HG02885 (cell line): ENCODE measurements around the gene NUTF2.
"Not testable (repeated sequence)": the region's sequence is repeated elsewhere in the genome, so short reads cannot be mapped to it uniquely, and the experiment has no call there.

Experiments used
- ATAC-seq: cut with Tn5 transposase; IDR thresholded peaks from one replicate; pipeline ENCODE4 v1.9.1; 2021; ENCODE audit warnings: mild to moderate bottlenecking; ENCODE audit not compliant: unreplicated experiment, poor library complexity

NUTF2 gene

DNA sequence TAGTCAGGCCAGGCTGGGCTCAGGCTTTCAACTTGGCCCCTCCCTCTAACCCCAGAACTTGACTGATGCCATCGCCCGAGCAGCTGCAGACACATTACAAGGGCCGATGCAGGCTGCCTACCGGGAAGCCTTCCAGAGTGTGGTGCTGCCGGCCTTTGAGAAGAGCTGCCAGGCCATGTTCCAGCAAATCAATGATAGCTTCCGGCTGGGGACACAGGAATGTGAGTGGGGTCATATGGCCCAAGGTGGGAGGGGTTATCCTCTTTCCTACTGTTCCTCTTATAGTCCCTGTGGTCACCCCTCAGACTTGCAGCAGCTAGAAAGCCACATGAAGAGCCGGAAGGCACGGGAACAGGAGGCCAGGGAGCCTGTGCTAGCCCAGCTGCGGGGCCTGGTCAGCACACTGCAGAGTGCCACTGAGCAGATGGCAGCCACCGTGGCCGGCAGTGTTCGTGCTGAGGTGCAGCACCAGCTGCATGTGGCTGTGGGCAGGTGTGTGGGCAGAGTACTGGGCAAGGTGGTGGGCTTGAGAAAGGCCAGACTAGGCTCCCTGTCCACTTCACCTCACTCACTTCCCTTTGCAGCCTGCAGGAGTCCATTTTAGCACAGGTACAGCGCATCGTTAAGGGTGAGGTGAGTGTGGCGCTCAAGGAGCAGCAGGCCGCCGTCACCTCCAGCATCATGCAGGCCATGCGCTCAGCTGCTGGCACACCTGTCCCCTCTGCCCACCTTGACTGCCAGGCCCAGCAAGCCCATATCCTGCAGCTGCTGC, 35.8 kb downstream of the NUTF2 start:
- ATAC-seq: no peak

DNA sequence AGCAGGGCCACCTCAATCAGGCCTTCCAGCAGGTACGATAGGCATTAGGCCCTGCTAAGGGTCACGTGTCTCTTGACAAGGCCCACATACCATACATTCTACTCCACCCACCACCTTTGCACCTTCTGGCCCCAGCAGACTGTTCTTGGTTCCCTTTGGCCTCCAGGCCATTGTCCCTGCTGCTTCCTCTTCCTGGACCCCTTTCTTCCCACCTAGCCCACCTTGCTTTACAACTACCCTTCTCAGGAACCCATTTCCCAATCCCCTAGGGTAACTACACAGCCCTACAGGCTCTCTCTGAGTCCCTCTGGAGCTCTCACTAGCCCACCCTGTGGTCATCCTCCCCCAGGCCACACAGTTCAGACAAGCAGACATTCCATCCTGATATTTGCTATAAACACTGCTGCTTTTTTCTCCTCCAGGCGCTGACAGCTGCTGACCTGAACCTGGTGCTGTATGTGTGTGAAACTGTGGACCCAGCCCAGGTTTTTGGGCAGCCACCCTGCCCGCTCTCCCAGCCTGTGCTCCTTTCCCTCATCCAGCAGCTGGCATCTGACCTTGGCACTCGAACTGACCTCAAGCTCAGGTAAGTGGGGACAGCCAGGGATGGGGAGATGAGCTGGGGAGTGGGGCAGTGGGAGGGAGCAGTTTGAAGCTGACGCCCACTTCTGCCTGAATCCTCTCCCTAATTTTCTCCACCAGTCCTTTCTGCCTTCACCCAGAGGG, 36.6 kb downstream of the NUTF2 start:
- no peak for ATAC-seq

DNA sequence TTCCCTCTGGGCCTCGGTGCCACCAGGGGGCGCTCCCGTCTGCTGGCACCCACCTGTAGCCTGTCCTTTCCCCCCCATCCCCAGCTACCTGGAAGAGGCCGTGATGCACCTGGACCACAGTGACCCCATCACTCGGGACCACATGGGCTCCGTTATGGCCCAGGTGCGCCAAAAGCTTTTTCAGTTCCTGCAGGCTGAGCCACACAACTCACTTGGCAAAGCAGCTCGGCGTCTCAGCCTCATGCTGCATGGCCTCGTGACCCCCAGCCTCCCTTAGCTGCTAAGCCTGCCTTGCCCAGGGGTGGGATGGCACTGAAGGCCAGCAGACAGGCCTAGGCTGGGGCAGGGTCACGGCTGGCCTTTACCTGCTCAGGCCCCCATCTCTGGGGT, 37.1 kb downstream of the NUTF2 start:
- ATAC-seq: no peak

DNA sequence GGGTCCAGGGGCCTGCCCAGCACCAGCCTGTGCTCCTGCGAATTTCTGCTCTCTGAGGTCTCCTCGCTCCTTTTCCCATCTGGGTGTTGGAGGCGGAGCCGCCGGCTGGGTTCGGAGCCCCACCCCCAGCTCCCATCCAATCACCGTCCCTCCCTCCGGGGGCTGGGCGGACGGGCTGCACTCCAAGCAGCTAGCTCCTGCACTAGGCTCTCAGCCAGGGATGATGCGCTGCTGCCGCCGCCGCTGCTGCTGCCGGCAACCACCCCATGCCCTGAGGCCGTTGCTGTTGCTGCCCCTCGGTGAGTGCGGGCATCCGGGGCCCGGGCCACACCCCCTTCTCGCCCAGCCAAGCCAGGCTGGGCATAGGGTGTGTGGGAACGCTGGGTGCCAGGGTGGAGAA, 38.0 kb downstream of the NUTF2 start, which contains the start of gene NRN1L:
Gene NRN1L, plus strand, starts transcription at position 202 of the 400 bp plus-strand sequence. Its CDS starts 19 bp downstream, at position 221.
- ATAC-seq: no peak

DNA sequence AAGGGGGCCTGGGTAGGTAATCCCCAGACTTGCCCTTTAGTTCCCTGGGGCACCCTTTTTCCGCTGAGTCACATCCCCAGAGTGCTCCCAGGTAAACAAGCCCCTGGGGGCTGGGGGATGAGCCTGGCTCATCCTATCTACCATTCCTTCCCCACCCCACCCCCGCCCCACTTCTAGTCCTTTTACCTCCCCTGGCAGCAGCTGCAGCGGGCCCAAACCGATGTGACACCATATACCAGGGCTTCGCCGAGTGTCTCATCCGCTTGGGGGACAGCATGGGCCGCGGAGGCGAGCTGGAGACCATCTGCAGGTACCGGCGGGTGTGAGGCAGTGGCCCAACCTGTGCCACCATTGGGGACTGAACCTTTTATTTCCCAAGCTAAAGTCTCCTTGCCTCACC, 38.8 kb downstream of the NUTF2 start:
- no peak for ATAC-seq

DNA sequence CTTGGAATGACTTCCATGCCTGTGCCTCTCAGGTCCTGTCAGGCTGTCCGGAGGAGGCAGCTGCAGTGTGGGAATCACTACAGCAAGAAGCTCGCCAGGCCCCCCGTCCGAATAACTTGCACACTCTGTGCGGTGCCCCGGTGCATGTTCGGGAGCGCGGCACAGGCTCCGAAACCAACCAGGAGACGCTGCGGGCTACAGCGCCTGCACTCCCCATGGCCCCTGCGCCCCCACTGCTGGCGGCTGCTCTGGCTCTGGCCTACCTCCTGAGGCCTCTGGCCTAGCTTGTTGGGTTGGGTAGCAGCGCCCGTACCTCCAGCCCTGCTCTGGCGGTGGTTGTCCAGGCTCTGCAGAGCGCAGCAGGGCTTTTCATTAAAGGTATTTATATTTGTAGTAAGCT, 39.2 kb downstream of the NUTF2 start:
- no peak for ATAC-seq

DNA sequence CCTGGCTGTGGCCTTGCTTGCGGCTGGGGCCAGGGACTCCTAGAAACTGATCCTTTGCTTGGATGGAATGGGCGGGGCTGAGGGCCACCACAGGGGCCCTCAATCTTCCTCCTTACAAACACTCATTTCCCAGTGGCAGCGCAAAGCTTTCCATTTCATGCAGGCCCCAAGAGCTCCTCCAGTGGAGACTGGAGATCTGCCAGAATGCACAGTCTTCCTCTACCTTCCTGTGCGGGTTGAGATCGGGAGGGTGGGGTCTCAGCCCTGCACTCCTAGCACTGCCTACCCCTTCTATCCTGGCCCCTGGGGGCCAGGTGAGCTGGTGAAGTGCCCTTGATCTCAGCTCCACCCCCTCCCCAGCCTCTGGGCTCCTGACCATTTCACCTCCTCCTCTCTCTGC, 39.7 kb downstream of the NUTF2 start:
- ATAC-seq: no peak

DNA sequence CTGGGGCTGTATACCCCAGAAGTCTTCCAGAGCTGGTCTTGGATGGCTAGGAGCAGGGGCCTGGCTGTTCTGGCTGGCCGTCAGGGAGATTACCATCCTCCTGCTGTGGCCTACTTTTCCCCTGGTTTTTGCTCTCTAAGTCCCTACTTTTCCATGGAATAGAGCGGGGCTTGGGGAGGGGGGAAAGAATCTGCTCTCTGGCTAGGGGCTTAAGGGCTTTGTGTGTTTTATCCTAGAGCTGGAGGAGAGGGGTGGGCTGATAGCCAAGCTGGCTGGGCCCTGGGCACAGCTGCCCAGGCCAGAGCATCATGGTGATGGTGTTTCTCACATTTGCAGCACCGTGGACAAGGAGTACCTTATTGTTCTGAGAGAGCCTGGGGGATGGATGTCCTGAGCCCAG, 41.6 kb downstream of the NUTF2 start:
- ATAC-seq: no peak

DNA sequence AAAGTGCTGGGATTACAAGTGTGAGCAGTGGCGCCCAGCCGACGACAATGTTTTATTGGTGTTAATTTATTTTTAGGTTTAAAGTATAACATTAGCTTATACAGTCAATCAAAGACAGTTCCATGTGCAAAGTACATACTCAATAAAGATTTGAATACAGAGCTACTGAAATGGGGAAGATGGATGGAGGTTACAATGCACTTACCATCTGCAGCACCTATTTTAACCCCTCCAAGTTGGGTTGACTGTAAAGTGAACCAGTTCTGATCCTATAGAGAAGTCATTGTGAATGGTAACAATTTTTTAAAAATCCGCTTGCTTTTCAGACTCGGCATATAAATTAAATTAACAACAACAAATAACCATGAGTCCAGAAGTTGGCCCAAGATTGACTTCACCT, 45.6 kb downstream of the NUTF2 start:
- no peak for ATAC-seq

DNA sequence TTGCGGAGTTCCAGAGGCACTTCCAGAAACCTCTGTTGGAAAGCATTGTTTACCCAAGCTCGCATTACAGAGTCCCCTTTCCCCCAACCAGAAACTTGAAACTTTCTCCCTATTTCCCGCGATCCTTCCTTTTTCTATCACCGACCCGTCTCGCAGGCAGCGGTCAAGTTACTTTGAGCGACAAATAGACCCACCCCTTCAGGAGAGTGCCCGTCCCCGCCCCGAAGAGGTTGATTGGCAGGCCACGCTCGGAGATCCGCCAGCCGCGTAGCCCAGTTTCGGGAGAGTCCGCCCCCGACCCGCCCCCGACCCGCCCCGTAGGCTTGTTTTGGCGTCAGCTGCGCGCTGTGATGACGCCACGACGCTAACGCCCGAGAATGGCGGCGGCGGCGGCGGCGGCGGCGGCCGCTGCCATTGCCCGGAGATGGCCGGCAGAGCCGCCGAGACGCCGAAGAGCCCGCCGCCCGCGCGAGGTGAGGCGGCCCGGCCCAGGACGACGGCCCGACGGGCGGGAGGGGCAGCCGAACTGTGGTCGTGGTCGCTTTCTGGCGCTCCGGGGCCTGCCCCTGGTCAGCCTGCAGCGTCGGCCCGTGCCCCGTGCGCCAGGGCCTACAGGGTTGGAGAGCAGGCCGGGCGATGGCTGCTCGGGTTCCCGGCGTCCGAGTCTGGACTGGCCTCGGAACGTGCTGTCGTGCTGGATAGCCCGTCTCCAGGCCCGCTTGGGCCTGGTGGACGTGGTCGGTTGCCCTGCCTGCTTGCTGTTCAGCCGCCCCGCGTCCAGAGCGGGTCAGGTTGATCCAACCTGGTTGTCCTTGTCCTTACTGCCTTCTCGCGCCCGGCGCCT, 46.4 kb downstream of the NUTF2 start, which contains the start of gene PSKH1:
Gene PSKH1, plus strand, starts transcription at position 356 of the 844 bp plus-strand sequence. CDS start 15,496 bp downstream, outside the sequence.
- peak; percentile 91 for ATAC-seq

DNA sequence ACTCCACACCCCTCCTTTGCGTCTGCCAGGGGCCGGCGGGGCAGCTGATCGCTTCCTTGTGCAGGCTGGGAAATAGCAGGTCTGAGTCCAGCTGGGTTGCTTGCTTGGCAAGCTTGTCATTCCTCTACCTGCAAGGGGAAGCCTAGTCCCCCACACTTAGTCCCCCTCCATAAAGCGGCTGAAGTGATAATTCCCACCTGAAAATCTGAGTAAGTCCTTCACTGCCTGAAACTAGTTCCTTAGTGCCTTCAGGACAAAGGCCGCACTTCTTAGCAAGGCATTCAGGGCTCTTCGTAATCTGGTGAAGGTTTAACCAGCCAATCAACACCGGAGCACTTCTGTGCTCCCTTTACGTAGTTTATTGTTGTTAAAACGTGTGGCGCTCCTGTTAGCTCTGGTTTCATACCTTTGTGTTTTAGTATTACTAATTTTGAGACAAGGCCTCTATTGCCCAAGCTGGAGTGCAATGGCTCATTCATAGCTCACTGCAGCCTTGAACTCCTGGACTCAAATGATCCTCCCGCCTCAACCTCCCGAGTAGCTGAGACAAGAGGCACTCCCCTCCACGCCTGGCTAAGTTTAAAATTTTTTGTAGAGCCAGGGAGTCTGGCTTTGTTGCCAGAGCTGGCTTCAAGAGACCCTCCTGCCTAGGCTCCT, 47.1 kb downstream of the NUTF2 start:
- ATAC-seq: no peak

DNA sequence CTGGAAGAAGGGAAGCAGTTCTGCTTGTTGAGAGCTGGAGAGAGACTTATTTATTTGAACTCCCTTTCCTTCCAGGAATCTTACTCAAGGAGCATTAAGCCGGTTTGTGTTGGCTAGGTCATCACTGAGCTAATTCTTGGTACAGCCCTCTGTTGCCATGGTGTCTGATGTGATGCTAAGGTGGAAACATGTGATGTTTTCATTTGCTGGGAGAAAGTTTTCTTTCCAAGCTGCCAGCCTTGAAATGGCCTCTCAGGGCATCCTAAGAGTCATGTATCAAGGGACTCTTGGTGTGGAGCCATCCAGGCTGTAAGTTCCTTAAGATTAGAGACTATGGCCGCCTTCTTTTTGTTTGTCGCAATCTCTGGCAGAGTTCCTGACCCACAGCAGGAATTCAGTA, 50.5 kb downstream of the NUTF2 start:
- ATAC-seq: no peak

DNA sequence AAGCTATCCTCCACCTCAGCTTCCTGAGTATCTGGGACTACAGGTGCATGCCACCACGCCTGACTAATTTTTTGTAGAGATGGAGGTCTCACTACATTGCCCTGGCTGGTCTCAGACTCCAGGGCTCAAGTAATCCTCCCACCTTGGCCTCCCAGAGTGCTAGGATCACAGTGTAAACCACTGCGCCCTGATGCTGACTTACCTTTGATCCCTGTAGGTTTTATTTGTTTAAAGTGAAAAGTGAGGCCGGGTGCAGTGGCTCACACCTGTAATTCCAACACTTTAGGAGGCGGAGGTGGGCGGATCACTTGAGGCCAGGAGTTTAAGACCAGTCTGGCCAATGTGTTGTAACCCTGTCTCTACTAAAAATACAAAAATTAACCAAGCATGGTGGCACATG, 55.0 kb downstream of the NUTF2 start:
- no peak for ATAC-seq

DNA sequence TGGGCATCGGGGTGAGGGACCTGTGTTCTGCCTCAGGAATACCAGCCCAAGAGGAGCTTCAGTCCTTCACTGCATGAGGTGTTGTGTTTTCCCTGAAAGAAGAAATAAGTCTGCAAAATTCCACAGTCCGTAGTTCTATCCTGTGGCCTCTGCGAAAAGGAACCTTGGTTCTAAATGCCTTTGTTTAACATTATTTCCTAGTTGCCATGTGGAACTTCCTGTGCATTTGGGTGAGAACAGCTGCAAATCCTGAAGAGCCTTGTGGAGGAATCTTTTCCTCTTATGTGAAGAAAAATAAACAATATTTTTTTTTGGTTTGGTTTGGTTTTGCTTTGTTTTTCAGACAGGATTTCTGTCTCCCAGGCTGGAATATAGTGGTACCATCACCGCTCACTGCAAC, 56.1 kb downstream of the NUTF2 start:
- no peak for ATAC-seq

DNA sequence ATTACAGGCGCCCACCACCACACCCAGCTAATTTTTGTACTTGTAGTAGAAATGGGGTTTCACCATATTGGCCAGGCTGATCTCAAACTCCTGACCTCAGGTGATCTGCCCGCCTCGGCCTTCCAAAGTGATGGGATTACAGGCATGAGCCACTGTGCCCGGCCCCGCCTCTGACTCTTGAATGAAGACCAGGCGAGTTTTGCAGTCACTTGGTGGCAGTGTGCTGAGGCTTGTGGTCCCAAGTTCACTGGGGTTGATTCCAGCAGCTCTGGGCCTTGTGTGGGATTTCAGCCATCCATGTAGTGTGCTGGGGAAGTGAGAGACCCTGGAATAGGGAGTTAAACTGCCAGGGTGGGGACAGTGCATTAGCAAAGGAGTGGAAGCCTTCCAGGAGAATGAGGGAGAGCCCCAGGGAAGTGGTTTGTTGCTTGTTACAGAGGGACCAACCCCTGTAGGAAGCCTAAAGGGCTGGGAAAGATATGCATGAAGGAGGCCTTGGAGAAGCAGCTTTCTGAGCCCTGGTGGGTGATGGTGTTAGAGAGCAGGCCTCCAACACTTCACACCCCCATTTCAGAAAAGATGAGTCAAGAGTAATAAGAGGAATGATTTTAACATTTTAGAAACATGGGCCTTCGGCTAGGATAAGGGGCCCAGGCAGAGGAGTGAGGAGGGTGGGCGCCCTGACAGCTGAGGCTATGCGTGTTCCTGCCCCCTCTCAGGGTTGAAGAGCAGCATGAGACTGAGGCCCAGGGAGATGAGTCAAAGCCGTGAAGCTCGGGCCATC, 60.9 kb downstream of the NUTF2 start:
- no peak for ATAC-seq

DNA sequence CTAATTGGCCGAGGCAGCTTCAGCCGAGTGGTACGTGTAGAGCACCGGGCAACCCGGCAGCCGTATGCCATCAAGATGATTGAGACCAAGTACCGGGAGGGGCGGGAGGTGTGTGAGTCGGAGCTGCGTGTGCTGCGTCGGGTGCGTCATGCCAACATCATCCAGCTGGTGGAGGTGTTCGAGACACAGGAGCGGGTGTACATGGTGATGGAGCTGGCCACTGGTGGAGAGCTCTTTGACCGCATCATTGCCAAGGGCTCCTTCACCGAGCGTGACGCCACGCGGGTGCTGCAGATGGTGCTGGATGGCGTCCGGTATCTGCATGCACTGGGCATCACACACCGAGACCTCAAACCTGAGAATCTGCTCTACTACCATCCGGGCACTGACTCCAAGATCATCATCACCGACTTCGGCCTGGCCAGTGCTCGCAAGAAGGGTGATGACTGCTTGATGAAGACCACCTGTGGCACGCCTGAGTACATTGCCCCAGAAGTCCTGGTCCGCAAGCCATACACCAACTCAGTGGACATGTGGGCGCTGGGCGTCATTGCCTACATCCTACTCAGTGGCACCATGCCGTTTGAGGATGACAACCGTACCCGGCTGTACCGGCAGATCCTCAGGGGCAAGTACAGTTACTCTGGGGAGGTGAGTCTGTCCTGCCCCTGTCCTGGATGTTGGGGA, 62.5 kb downstream of the NUTF2 start:
- no peak for ATAC-seq

DNA sequence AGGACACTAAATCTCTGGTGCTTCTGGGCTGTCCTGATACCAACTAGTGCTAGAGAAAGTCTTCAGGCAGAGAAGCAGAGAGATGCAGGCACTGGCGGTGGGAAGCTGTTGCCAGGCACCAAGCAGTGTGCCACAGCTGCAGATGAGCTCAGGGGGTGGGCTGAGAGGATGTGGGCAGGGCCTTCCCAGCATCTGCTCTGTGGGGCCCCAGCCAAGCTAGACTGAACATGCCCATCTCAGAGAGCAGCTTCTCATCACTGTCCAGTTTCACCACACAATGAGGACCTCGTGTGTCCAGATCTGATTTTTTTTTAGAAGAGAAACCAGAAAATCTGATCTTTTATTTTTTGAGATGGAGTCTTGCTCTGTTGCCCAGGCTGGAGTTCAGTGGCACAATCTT, 63.4 kb downstream of the NUTF2 start:
- ATAC-seq: no peak

DNA sequence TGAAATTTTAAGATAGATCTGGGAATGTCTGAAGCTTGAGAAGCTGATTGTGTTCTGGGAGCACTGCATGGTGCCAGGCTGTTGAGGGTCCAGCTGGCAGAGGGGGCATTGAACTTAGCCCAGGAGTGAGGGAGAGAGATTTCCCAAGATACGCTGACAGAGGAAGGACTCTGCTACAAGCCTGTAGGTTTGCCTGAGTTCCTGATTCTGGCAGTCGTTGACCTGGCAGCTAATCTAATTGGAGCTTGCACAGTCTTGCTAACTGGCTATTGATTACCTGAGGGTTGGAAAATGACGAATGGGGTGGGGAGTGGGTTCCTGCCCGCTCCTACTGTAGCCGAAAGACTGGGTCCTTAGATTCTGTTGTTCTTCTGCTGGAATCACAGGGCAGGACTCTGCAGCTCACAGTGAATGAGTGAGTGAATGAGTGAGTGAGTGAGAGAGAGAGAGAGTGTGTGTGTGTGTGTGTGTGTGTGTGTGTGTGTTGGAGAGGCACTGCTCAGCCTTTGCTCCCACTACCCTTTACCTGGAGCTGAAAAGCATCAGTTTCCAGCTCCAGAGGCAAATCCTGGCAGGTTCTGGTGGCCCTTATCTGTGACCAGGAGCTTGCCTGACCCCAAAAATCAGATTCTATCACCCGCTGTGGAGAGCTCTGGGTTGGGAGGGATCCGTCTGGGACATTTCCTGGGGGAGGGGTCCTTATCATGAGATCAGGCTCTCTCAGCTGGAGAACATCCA, 68.2 kb downstream of the NUTF2 start:
- ATAC-seq: no peak

DNA sequence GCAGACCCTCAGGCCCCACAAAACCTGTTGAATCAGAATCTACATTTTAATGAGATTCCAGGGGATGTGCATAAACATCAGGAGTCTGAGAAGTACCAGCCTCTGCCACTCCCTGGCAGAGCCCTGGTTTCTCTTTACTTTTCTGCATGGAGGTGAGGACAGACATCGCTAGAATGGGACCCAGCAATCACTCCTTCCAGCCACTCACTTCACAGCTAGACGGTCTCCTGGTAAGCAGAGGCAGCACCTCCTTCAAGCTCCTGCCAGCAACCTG, 68.7 kb downstream of the NUTF2 start:
- not testable (repeated sequence) for ATAC-seq
